Putamen (tissue), 1 donor: Measurements from ENCODE around the gene DPH2.
A peak's percentile ranks its signal among the peaks of the same experiment; 100 is the strongest.

Experiments used
- DNase-seq: peaks from one replicate; pipeline ENCODE4 v3.0.0-alpha.2; 2016; ENCODE audit warnings: low spot score

DPH2 gene

GRCh38 chr1:43969746-43970466, at the start of gene DPH2:
DPH2 (plus strand) TSS chr1:43970010; CDS start chr1:43970176, 166 bp downstream.
- peak; percentile 97 for DNase-seq

GRCh38 chr1:43921022-43921421, 48.8 kb upstream of the DPH2 start:
- no peak for DNase-seq

GRCh38 chr1:43924516-43924915, 45.3 kb upstream of the DPH2 start:
- DNase-seq, result no peak

GRCh38 chr1:43925846-43926245, 44.0 kb upstream of the DPH2 start:
- no peak for DNase-seq

- DNase-seq, result no peak
These were observed 39.5 kb upstream of the DPH2 start for GRCh38 chr1:43930168-43930948.

- DNase-seq, result no peak
These were observed 38.9 kb upstream of the DPH2 start for GRCh38 chr1:43930949-43931275.

GRCh38 chr1:43931711-43932660, 37.8 kb upstream of the DPH2 start:
- DNase-seq, result no peak

GRCh38 chr1:43932786-43933385, 36.9 kb upstream of the DPH2 start:
- no peak for DNase-seq

- DNase-seq, result no peak
These were observed 36.3 kb upstream of the DPH2 start, which contains the start of gene ARTN for GRCh38 chr1:43933386-43934100. ARTN (plus strand) TSS chr1:43933801; CDS start chr1:43935657, 1,856 bp downstream.

GRCh38 chr1:43934101-43934985, 35.5 kb upstream of the DPH2 start:
- no peak for DNase-seq

GRCh38 chr1:43934986-43935324, 34.9 kb upstream of the DPH2 start:
- DNase-seq, result no peak

- no peak for DNase-seq
These were observed 33.9 kb upstream of the DPH2 start for GRCh38 chr1:43935711-43936427.

- no peak for DNase-seq
These were observed 33.2 kb upstream of the DPH2 start for GRCh38 chr1:43936431-43937151.

- DNase-seq, result no peak
These were observed 32.5 kb upstream of the DPH2 start for GRCh38 chr1:43937179-43937865.

- DNase-seq, result no peak
These were observed 31.4 kb upstream of the DPH2 start for GRCh38 chr1:43938383-43938782.

GRCh38 chr1:43938892-43939587, 30.8 kb upstream of the DPH2 start:
- DNase-seq, result no peak

GRCh38 chr1:43942411-43942810, 27.4 kb upstream of the DPH2 start:
- no peak for DNase-seq

GRCh38 chr1:43944860-43945259, 24.9 kb upstream of the DPH2 start:
- no peak for DNase-seq
